Activated CD4-positive, alpha-beta memory T cell treated with anti-CD3 and anti-CD28 coated beads, Interleukin-2, amount 10 ng/mL, durations not matched to agents 7 days and 5 days (primary cell): ENCODE data around the gene ROR2. TPM values are rescaled to one million over a fixed set of nuclear protein-coding genes. Genes with fewer than 3 reads are reported as not detected.
A peak's percentile ranks its signal among the peaks of the same experiment; 100 is the strongest.

ENCODE experiments used
- CTCF ChIA-PET: fragments of 350-600 bp; sonication (Branson Sonifier 250); formaldehyde crosslinking; loops from one replicate; lab custom pipeline; 2021; ENCODE audit warnings: antibody characterized with exemption, inconsistent platforms; lab: Charles Lee
- POLR2A ChIA-PET: fragments of 350-600 bp; sonication (Branson Sonifier 250); formaldehyde crosslinking; loops from one replicate; lab custom pipeline; 2021; ENCODE audit warnings: antibody characterized with exemption; lab: Charles Lee
- DNase-seq: peaks from one replicate; pipeline ENCODE4 v3.0.0-alpha.2; 2020
- H3K27ac Mint-ChIP-seq: one replicate; pipeline ENCODE4 v1.8.0; 2021; ENCODE audit warnings: mild to moderate bottlenecking, mixed read lengths
- H3K27me3 Mint-ChIP-seq: one replicate; pipeline ENCODE4 v1.8.0; 2021; ENCODE audit warnings: mixed read lengths
- H3K36me3 Mint-ChIP-seq: one replicate; pipeline ENCODE4 v1.8.0; 2021; ENCODE audit warnings: low read depth, mixed read lengths
- H3K4me1 Mint-ChIP-seq: one replicate; pipeline ENCODE4 v1.8.0; 2021; ENCODE audit warnings: mixed read lengths
- H3K4me3 Mint-ChIP-seq: one replicate; pipeline ENCODE4 v1.8.0; 2021; ENCODE audit warnings: mild to moderate bottlenecking, mixed read lengths
- H3K9me3 Mint-ChIP-seq: one replicate; pipeline ENCODE4 v1.8.0; 2021; ENCODE audit warnings: mixed read lengths
- total RNA-seq, 2 experiments: library from RNA; stranded (reverse); gene quantifications; one replicate each; pipeline ENCODE4 v1.2.3, GENCODE V29; 2021

Gene ROR2
- total RNA-seq, 2 experiments from 2014 or later = 2.1 TPM

DNA sequence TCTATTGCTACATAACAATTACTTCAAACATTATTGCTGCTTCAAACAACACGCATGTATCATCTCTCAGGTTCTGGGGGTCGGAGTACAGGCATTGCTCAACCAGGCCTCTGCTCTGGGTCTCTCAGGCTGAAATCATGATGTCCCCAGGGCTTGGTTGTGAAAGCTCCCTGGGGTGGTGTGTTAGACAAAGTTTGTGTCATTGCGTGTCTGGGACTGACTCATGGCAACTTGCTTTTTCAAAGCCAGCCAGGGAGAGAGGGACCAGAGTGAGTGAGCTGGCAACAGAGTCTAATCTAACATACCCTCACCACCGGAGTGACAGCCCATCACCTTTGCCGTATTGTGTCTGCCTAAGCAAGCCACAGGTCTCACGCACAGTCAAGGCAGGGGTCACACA, 267.2 kb downstream of the ROR2 start:
- H3K36me3 Mint-ChIP-seq = no peaks in the 10 kb centered on the region
- POLR2A ChIA-PET = no interaction called here

DNA sequence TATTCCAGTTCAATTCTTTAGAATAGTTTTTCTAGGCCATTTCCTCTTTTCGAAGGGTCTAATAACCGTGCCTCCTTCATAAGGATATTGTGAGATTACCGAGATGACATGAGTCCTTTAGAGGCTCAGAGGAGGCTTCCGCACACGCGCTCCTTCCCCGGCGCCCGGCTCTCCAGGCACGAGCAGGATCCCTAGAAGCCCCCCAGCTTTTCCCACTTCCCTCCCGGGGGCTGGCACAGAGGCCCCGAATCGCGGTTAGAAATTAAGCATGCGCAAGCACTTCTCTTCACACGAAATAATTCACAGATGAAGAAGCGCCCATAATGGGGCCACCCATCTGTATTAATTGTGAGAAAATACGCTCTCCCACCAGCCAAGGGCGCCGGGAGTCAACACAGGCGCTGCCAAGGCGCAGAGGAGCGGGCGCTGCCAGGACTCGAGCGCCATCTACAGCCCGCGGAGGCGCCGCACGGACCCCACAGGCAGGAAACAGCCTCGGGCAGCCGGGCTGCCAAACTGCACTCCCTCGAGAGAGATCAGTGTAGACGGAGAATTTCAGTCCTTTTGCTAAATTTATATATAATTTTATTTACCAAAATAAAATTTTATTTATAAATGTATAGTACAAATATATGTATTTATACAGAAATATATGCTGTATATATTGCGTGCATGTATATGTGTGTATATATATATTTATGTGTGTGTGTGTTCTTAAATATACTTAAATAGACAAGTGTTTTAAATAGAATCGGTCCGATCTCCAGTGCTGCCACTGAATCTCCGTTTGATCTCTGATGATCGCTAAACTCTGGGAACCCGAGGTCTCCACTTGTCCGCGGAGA, 268.3 kb downstream of the ROR2 start:
- H3K4me3 Mint-ChIP-seq = no peak overlapping the region

More for the DNA sequence above, 267.2 kb downstream of the ROR2 start:
- Mint-ChIP-seq H3K4me3 (no peak overlapping the region), H3K9me3 (no peaks in the 10 kb centered on the region), H3K27me3 (peaks cover 17% of the 10 kb centered on the region), H3K4me1 (peaks cover 4% of the 10 kb centered on the region), H3K27ac (no peak overlapping the region)
- CTCF ChIA-PET = interaction anchor here (1.0 to 1.6 kb wide), 3 partner anchors 258 to 768 kb away, joined by 3 to 4 read pairs (median 3); no protein-coding TSS in a partner anchor
- DNase-seq = no peak

DNA sequence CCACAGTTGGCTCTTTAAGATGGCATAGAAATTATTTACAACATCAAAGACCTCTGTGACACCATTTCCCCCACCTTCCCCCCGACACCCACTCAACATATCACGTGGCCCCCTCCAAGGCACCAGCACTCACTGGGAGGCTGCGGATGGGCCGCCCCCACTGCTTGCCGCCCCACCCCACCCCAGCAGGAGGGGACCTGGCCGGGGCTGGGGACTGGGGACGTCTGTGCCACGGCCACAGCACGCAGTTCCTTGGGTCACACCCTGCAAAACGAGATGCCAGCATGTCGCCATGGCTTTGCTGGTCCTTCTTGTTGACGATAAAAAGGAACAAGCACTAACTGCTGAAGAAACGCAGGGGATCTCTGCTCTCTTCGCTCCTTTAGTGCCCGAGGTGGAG, 269.0 kb downstream of the ROR2 start:
- H3K36me3 Mint-ChIP-seq = no peaks in the 10 kb centered on the region
- POLR2A ChIA-PET = no interaction called here

More for the DNA sequence above, 268.3 kb downstream of the ROR2 start:
- peak; percentile 79 for DNase-seq
- H3K9me3 Mint-ChIP-seq = no peaks in the 10 kb centered on the region
- H3K36me3 Mint-ChIP-seq = no peaks in the 10 kb centered on the region
- CTCF ChIA-PET = interaction anchor here (0.9 kb wide), 1 partner anchor 206 kb away, joined by 3 read pairs; no protein-coding TSS in a partner anchor
- peaks cover 4% of the 10 kb centered on the region for H3K4me1 Mint-ChIP-seq
- H3K27me3 Mint-ChIP-seq = peaks cover 24% of the 10 kb centered on the region
- POLR2A ChIA-PET = no interaction called here
- H3K27ac Mint-ChIP-seq = no peak overlapping the region

DNA sequence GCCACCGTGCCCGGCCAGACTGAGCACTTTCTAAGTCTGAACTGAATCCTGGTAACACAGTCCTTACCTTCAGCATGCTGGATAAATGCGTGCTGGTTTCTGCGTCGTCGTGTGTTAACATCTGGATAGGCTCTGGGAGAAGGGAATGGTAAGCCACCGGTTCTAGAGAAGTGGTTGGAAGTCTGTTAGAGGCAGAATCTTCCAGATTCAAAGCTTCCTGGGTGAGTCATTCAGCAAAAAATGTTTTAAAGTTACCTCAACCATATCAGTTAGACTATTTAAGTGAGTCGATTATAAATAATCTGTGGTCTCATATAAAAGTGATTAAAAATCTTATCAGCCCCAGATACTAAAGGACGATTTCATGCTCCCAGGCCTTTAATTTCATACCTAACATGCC, 269.9 kb downstream of the ROR2 start:
- ChIA-PET POLR2A (no interaction called here), CTCF (interaction anchor here (1.0 to 1.4 kb wide), 2 partner anchors 20 to 765 kb away, joined by 4 read pairs; no protein-coding TSS in a partner anchor)
- no peaks in the 10 kb centered on the region for H3K9me3 Mint-ChIP-seq
- H3K36me3 Mint-ChIP-seq = no peaks in the 10 kb centered on the region
- H3K4me1 Mint-ChIP-seq = peaks cover 4% of the 10 kb centered on the region
- H3K4me3 Mint-ChIP-seq = no peak overlapping the region
- H3K27ac Mint-ChIP-seq = no peak overlapping the region
- peaks cover 33% of the 10 kb centered on the region for H3K27me3 Mint-ChIP-seq
- DNase-seq = no peak

More for the DNA sequence above, 269.0 kb downstream of the ROR2 start:
- Mint-ChIP-seq H3K4me3 (no peak overlapping the region), H3K9me3 (no peaks in the 10 kb centered on the region), H3K4me1 (peaks cover 4% of the 10 kb centered on the region), H3K27ac (no peak overlapping the region), H3K27me3 (peaks cover 28% of the 10 kb centered on the region)
- CTCF ChIA-PET = interaction anchor here (0.9 kb wide), 1 partner anchor 205 kb away, joined by 3 read pairs; no protein-coding TSS in a partner anchor
- no peak for DNase-seq

DNA sequence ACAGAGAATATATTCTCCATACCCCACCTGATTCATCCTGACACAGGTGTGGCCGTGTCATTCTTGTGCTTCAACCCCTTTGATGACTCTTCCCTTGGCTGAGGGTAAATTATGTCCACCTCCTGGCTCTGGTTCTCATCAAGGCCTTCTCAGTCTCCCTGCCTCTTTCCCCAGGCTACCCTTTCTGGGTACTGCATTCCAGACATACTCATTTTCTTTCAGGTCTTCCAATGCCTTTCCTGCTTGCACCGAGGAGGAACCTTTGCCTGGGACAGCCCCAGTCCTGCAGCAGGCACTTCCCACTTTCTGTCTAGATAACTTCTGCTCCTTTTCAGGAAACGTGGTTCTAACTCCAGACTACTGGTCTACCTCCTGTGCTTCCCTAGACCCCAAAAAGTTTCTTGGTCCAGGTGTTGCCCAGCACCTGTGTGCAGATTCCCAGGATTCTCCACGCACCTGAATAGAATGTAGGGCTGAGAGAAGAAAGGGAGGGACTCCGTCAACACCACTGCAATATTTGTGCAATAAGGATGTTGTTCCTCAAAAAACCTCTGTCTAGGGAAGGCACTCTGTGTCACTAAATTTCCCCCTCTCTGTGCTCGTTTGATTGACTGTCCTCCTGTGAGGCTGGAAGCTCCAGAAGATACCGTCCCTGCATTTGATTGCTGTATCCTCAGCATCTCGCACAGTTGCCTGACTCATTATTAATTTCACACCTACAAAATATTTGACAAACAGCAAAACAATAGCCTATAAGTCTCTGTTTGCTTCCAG, 271.0 kb downstream of the ROR2 start:
- Mint-ChIP-seq H3K36me3 (no peaks in the 10 kb centered on the region), H3K9me3 (no peaks in the 10 kb centered on the region), H3K27me3 (peaks cover 41% of the 10 kb centered on the region), H3K27ac (no peak overlapping the region), H3K4me3 (no peak overlapping the region), H3K4me1 (peaks cover 4% of the 10 kb centered on the region)
- ChIA-PET CTCF (interaction anchor here (1.4 kb wide), 1 partner anchor 19 kb away, joined by 4 read pairs; no protein-coding TSS in a partner anchor), POLR2A (no interaction called here)
- DNase-seq = no peak

DNA sequence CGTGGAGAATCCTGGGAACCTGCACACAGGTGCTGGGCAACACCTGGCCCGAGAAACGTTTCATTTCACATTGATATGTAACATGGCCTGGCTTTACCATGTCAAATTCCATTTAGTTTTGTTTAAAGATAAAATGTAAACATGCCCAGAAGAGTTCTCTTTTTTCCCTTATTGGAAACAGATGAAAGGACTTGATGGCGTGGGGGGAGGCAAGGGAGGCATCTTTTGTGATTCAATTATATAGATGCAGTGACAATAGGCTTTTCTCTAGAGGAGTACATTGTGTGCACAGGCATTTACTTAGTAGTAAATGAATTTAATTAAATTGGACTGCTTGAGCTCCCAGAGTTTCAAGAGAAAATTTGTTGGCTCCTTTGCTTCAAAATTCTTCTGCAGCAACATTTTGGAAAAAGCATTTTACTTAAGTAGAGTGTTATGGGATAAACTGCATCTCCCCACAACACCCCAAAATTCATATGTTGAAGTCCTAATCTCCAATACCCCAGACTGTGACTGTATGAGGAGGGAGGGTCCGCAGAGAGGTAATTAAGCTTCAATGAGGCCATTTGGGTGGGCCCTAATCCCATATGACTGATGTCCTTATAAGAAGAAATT, 272.1 kb downstream of the ROR2 start:
- CTCF ChIA-PET = no interaction called here

DNA sequence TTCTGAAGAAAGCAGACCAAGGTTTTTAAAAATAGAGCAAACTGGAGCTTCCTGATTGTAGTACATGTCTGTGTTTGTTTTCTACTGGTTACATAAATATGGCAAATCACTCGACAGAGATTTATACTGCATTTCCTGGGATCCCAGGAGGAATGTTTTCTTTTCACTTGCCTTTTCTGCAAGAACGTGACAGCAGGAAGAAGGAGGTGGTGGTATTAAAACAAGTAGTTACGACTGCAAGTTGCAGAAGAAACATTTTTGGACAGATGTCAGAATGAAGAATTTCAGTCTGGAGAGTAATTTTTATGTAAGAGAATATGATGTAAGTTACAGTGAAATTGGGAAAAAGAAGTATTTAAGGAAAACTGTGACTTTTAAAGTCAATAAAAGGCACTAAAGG, 272.7 kb downstream of the ROR2 start:
- ChIA-PET POLR2A (no interaction called here), CTCF (no interaction called here)
- Mint-ChIP-seq H3K36me3 (no peaks in the 10 kb centered on the region), H3K9me3 (no peaks in the 10 kb centered on the region), H3K4me3 (no peak overlapping the region), H3K27ac (no peak overlapping the region), H3K27me3 (peaks cover 50% of the 10 kb centered on the region), H3K4me1 (peaks cover 4% of the 10 kb centered on the region)
- DNase-seq = no peak

More for the DNA sequence above, 272.1 kb downstream of the ROR2 start:
- Mint-ChIP-seq H3K27me3 (peaks cover 46% of the 10 kb centered on the region), H3K4me3 (no peak overlapping the region), H3K27ac (no peak overlapping the region), H3K36me3 (no peaks in the 10 kb centered on the region), H3K4me1 (peaks cover 4% of the 10 kb centered on the region), H3K9me3 (no peaks in the 10 kb centered on the region)
- DNase-seq = no peak
- POLR2A ChIA-PET = no interaction called here

DNA sequence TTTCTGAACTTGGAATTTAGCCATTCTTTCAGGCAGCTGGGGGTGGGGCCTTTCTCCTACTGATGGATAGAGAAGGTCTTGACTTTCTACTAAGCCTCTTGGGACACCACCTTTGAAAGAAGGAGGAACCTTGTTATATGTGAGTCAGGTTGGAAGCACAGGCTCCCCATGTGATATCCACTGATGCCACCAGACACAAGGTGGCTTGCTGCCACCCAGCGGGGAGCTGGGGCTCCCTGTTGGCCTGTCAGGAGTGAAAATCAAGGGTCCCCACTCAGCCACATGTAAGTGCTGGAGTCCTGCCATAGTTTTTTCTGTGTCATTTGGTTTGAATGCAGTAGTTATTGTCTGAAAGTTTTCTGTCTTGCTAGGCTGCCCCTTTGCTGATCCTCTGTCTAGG, 274.0 kb downstream of the ROR2 start:
- Mint-ChIP-seq H3K27ac (no peak overlapping the region), H3K27me3 (peaks cover 60% of the 10 kb centered on the region), H3K9me3 (no peaks in the 10 kb centered on the region), H3K4me3 (no peak overlapping the region), H3K36me3 (no peaks in the 10 kb centered on the region), H3K4me1 (no peaks in the 10 kb centered on the region)
- ChIA-PET CTCF (interaction anchor here (0.5 to 1.3 kb wide), 3 partner anchors 28 to 761 kb away, joined by 3 to 8 read pairs (median 5); no protein-coding TSS in a partner anchor), POLR2A (no interaction called here)
- DNase-seq = no peak

DNA sequence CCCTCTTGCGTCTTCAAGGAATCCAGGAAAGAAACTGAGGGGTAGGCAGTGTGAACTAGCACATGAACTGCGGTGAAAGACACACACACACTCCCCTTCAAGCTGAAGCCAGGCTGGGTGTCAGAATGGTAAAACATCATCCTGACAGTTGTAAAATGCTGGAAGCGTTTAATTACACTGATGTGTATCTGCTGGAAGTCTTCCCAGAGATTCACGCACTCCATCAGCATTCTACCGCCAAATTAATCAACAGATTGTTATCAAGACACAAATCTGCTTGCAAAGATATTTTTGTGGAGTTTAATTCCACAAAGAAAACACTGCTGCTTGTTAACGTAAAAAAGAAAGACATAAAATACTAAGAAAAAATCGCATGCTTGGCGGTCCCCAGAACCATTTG, 285.4 kb downstream of the ROR2 start:
- DNase-seq = no peak
- no peak overlapping the region for H3K27ac Mint-ChIP-seq
- POLR2A ChIA-PET = no interaction called here
- CTCF ChIA-PET = no interaction called here
- H3K9me3 Mint-ChIP-seq = no peaks in the 10 kb centered on the region
- H3K4me1 Mint-ChIP-seq = no peaks in the 10 kb centered on the region
- H3K4me3 Mint-ChIP-seq = no peak overlapping the region
- H3K27me3 Mint-ChIP-seq = peaks cover 11% of the 10 kb centered on the region
- no peaks in the 10 kb centered on the region for H3K36me3 Mint-ChIP-seq

DNA sequence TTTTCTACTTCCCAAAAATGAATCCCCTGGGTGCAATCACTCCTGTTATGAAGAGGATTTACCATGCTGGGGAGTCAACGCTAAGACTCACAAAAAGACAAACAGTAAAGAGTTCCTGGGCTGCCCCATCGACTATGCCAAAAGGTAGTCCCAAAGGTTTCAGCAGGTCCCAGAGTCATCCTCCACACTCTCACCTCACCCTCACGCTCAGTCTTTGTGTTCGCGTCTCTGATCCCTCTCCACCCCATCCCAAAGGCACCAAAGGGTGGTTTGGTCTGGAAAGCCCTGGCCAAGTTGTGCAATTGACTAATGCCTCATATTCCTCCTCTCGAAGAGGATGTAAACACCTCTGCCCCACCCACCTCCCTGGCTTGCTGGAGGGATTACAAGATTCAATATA, 286.2 kb downstream of the ROR2 start:
- ChIA-PET POLR2A (no interaction called here), CTCF (no interaction called here)
- Mint-ChIP-seq H3K36me3 (no peaks in the 10 kb centered on the region), H3K9me3 (no peaks in the 10 kb centered on the region), H3K27ac (no peak overlapping the region), H3K27me3 (peaks cover 10% of the 10 kb centered on the region), H3K4me3 (no peak overlapping the region), H3K4me1 (no peaks in the 10 kb centered on the region)
- no peak for DNase-seq

DNA sequence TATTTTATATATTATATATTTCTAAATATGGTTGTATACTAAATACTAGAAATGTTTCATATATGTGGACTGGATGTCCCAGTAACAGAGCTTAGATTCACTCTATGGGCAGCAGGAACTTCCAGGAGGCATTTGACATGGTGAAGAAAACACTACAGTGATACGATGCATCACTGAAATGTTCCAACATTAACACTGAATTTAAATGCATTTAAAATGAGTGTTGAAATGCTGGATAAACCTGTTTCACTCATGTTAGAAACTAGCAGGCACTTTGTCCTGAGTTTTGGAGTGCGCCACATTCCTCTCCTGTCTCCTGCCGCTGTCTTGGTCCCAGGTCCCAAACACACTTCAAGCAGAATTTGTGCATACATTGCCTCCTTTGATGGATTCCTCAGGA, 288.6 kb downstream of the ROR2 start:
- Mint-ChIP-seq H3K36me3 (no peaks in the 10 kb centered on the region), H3K27ac (no peak overlapping the region), H3K27me3 (peaks cover 12% of the 10 kb centered on the region), H3K9me3 (no peaks in the 10 kb centered on the region), H3K4me1 (no peaks in the 10 kb centered on the region), H3K4me3 (no peak overlapping the region)
- ChIA-PET POLR2A (no interaction called here), CTCF (no interaction called here)
- no peak for DNase-seq

DNA sequence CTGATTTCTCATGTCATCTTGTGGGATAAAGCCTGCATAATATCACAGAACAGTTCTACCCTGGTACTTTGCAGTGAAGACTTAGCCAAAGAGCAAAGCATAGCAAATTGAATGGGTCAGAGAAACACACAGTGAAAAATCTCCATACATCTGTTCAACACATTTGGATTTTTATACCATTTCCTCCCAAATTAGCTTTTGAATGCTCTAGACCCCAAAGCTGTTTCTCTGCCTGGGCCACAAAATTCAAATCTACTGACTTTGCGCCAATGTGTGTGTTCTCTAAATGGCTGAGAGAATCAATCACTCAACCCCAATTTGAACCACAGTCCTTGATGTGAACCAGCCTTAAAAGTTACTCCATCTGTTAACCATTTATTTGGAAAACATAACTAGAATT, 289.5 kb downstream of the ROR2 start:
- H3K36me3 Mint-ChIP-seq = no peaks in the 10 kb centered on the region
- H3K9me3 Mint-ChIP-seq = no peaks in the 10 kb centered on the region
- H3K4me1 Mint-ChIP-seq = no peaks in the 10 kb centered on the region
- H3K27me3 Mint-ChIP-seq = peaks cover 14% of the 10 kb centered on the region
- DNase-seq = no peak
- ChIA-PET POLR2A (no interaction called here), CTCF (interaction anchor here (1.6 kb wide), 1 partner anchor 19 kb away, joined by 4 read pairs; no protein-coding TSS in a partner anchor)
- H3K4me3 Mint-ChIP-seq = no peak overlapping the region
- H3K27ac Mint-ChIP-seq = no peak overlapping the region
